Omental fat pad (tissue), 4 donors: Measurements from ENCODE around the gene CNST. TPM values are rescaled to one million over a fixed set of nuclear protein-coding genes. Genes with fewer than 3 reads are reported as not detected.
A peak's percentile ranks its signal among the peaks of the same experiment; 100 is the strongest.
"Not testable (repeated sequence)": the region's sequence is repeated elsewhere in the genome, so short reads cannot be mapped to it uniquely, and the experiment has no call there.

Experiments
- ATAC-seq: fragments of 150-250 bp; one replicate; pipeline ENCODE4 v1.9.1; 2016; ENCODE audit warnings: mild to moderate bottlenecking, moderate library complexity; ENCODE audit not compliant: low FRiP score
- DNase-seq: peaks from one replicate; pipeline ENCODE4 v3.0.0-alpha.2; 2019; ENCODE audit warnings: low spot score
- total RNA-seq, 4 donors: library from RNA; depleted of rRNA; stranded (reverse); fragments of >200 nt; gene quantifications; one replicate each; pipeline ENCODE4 v1.1.0, GENCODE V29; 2016
- TF ChIP-seq, protein P1 (sequence below), 3 donors: fragments of 450-650 bp; IDR thresholded peaks; one replicate each; pipeline ENCODE4 v1.5.1; 2016 to 2017; ENCODE audit warnings: antibody characterized with exemption in 3 of 3, mild to moderate bottlenecking in 3 of 3, moderate library complexity in 2 of 3

The CNST gene
- total RNA-seq, 4 donors from 2014 or later: 23.0 to 35.3 (median 33.4) TPM

DNA sequence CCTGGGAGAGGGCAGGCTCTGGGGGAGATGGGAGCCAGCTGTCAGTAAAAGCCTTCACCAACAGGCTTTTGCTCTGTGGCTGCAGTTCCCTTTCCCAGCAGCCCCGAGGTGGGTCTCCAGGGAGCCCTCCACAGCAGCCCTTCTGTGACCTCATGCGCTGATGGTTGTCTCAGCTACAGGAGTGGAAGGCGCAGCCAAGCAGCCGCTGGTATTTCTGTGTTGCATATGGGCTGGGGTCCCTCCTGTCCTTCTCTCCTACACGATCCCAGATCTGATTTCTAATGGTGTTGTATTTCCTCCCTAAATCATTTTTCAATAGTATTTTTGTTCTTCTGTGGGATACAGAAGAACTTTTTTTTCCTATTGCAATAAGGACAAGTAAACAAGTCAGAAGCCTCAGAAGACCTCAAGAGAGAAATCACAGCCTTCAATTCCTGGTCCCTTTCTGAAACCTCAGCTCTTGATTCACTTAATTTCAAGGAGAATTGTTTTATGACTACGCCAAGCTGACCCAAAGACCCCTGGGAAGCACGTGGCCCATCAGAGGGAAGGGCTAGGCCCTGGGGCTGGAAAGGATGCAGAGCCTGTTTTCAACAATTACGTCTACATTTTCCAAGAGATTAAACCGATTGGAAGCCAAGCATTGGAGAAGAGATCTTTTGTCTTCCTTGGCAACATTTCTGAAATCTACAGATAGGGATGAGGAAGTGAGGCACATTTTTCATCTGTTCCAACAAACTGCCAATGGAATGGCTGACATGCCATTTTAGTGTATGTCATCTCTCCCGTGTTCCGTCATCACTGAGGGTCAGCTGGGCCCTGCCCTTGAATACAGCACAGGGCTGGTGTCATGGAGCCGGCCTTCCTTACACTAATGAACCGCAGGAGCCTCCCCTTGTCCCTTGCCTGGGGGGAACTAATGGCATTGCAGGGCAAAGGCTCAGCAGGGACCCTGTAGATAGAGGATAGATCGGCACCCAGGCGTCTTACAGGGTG lies 115.9 kb downstream of the CNST start:
- DNase-seq: no peak
- TF ChIP-seq, protein P1, sequence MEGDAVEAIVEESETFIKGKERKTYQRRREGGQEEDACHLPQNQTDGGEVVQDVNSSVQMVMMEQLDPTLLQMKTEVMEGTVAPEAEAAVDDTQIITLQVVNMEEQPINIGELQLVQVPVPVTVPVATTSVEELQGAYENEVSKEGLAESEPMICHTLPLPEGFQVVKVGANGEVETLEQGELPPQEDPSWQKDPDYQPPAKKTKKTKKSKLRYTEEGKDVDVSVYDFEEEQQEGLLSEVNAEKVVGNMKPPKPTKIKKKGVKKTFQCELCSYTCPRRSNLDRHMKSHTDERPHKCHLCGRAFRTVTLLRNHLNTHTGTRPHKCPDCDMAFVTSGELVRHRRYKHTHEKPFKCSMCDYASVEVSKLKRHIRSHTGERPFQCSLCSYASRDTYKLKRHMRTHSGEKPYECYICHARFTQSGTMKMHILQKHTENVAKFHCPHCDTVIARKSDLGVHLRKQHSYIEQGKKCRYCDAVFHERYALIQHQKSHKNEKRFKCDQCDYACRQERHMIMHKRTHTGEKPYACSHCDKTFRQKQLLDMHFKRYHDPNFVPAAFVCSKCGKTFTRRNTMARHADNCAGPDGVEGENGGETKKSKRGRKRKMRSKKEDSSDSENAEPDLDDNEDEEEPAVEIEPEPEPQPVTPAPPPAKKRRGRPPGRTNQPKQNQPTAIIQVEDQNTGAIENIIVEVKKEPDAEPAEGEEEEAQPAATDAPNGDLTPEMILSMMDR (IDR thresholded peaks at IDR 0.05): no peak
- ATAC-seq: no peak

DNA sequence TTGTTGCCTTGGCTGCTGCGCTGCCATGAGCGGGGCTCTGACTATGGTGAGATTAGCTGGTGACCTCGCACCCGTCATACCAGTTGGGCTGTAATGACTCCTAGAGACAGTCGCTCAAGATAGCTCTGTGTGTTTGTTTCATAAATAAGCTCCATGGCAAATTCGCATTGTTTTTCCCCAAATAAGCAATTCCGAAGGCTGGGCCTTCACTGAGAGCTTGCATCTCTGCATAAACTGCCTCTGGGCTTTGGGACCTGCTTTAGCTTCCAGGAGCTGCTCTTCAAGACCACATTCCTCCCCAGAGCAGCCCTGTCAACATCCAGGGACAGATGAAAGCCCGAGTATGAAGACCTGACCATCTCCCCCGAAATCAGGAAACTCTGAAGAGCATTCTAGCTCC lies 117.3 kb downstream of the CNST start:
- DNase-seq (no peak), ATAC-seq (no peak)
- TF ChIP-seq, protein P1 (IDR thresholded peaks at IDR 0.05): no peak

DNA sequence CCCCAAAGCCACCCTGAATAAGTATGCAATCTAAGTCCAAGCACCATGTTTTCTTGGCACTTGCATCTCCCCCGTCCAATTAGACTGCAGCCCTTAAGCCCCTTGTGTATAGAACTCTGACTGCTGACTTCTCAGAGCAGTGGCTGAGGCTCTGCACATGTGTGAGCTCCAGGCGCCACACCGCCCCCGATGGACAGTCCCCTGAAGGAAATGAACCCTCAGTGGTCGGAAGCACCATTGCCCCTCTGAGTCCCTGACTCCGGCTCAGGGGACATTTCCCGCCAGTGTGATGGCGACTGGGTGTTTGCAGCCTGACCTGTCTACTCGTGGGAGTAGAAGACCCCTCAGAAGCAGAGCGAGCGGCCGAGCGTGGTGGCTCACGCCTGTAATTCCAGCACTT lies 120.7 kb downstream of the CNST start:
- DNase-seq (no peak), ATAC-seq (no peak)
- TF ChIP-seq, protein P1 (IDR thresholded peaks at IDR 0.05): no peak

DNA sequence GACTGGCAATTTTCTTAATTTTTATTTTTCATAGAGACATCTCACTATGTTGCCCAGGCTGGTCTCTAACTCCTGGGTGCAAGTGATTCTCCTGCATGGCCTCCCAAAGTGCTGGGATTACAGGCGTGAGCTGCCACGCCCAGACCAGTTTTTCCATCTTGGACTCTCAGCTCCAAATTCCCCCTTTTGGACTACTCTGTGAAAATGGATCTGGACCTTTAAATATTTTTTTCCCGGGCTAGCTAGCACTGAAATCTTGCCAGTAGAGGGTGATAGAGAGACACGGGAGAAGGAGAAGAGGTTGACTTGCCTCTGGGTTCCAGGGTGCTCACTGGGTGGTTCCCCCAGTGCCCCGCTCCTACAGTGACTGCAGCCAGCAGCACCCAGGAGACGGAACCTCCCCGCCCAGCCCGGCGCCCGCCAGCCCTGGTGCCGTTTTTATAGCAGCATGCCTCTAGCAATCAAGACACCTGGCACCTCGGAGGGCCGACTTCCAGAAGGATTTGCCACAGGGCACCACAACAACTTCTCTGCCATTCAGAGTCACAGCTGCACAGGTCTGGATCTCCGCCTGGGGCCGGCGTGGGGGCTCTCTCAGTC lies 123.3 kb downstream of the CNST start:
- peak; percentile 93 for ATAC-seq
- no peak for DNase-seq
- TF ChIP-seq, protein P1 (IDR thresholded peaks at IDR 0.05): peak in 1 of 3 donors; percentile 45

DNA sequence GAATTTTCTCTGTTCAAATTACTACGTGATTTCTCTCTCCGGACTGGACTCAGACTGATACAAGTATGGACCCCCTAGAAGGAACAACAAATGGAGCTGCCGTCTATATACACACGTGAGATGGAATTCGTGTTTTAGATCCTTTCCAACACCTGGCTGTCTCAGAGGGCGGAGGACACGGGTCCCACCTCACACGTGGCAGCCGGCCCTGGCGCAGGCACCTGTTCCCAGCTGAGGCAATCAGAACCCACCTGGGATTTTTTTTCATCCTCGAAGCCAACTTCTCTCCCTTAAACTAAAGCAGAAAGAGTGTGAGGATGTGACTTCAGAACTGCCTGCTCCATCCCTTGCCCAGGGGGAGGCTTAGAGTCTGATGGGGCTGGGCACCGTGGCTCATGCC lies 123.8 kb downstream of the CNST start:
- no peak for DNase-seq
- TF ChIP-seq, protein P1 (IDR thresholded peaks at IDR 0.05): no peak
- no peak for ATAC-seq

DNA sequence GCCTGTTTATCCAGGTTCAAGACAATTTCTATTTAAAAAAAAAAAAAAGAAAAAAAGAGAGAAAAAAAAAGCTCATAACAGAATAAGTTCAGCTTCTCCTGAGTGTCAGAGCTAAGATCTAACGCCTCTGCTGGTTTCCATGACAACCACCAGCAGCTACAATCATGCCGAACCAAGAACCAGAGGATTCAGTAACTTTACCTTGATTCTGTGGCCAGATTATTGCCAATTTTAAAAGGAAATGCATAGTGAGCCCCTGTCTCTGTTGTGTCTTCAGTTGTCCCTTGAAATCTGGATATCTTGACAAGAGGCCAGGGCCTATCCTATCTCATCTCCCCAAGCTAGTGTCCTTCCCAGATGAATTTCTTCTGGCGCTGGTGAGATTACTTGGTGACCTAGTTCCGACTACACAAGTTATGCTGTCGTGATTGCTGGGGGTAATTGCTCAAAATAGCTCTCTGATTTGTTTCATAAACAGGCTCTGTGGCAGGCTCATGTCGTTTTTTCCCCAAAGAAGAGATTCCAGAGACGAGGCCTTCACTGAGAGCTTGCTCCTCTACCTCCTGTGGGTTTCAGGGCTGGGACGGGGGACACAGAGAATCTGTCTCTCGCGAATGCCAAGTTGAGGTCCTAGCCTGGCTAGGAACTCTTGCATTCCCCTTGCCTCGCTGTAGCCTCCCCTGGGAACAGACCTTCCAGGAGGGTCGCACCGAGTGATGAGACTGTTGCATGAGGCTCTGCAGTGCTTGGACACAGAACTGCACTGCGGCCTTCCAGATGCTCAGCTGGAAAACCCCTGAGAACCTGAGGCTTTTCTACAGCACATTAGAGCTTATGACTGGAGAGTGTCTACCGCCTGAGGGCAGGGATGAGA lies 125.6 kb downstream of the CNST start:
- no peak for ATAC-seq
- no peak for DNase-seq

DNA sequence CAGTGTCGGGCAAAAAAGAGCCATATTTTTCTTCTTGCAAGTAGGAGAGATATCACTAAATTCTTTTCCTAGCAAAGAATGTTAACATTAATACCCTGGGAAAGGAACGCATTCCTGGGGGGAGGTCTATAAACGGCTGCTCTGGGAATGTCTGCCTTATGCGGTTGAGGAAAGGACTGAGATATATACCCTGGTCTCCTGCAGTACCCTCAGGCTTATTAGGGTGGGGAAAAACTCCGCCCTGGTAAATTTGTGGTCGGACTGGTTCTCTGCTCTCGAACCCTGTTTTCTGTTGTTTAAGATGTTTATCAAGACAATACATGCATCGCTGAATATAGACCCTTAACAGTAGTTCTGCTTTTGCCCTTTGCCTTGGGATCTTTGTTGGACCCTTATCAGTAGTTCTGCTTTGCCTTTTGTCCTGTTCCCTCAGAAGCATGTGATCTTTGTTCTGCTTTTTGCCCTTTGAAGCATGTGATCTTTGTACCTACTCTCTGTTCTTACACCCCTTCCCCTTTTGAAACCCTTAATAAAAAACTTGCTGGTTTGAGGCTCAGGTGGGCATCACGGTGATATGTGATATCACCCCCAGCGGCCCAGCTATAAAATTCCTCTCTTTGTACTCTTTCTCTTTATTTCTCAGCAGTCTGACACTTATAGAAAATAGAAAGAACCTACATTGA lies 128.1 kb downstream of the CNST start:
- ATAC-seq, DNase-seq: not testable (repeated sequence)

More for the DNA sequence above, 125.6 kb downstream of the CNST start:
- TF ChIP-seq, protein P1 (IDR thresholded peaks at IDR 0.05): no peak
